IPS DF 4.7 (cell line): ENCODE results near the gene PDGFA.

Experiments
- DNase-seq: peaks from one replicate; pipeline ENCODE4 v3.0.0-alpha.2; 2013; ENCODE audit warnings: low spot score; ENCODE audit errors: extremely low read depth

PDGFA gene

GRCh38 chr7:474605-475424 is 44.8 kb downstream of the PDGFA start:
- no peak for DNase-seq

DNA sequence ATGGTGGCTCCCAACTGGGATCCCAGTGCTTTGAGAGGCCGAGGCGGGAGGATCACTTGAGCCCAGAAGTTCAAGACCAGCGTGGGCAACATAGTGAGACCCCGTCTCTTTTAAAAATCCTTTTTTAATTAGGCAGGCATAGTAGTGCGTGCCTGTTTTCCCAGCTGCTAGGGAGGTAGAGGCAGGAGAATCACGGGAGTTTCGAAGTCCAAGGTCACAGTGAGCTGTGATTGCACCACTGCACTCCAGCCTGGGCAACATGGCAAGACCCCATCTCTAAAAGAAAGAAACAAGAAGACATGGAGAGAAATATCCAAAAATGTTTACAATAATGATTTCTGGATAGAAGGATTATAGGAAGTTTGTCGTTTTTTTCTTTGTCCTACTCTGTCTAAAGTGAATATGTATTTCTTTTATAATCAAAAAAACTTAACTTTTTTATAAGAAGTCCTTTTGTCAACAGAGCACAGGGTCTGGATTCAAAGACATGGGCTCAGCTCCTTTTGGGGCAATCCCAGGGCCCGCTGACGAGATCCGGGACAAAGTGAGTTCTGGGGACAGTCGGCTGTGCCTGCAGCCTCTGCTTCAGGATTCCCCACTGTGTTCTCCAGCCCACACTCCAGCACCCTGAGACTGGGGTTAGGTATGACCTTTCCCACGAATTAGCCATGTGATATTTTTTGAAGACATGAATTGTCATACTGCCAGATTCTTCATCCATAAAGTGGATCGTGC is 45.6 kb downstream of the PDGFA start:
- DNase-seq = no peak

DNA sequence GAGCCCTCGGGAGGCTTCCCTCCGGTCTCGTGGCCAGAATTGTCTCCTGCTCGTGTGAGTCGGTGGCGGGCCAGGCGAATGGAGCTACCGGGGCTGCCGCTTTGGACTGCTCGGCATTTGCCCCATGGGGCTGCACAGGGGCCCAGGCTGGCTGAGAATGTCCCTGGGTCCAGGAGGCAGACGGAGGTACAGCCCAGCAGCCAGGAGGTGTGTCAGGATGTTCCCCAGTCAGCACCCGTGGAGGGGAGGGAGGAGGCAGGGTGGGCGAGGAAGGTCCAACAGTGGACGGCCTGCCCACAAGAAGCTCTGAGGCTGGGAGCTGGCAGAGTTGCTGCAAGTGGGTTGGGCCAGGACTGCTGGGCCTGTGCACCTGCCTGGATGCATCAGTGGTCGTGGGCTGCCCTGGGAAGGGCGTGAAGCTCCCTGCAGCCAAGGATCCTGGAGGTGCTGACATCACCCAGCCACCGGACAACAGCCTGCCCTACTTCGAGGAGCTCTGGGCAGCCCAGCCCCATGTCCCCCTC is 46.4 kb downstream of the PDGFA start:
- no peak for DNase-seq

GRCh38 chr7:472640-472957 is 47.0 kb downstream of the PDGFA start:
- no peak for DNase-seq

- DNase-seq = no peak
Observed at GRCh38 chr7:471866-472639, 47.6 kb downstream of the PDGFA start.

DNA sequence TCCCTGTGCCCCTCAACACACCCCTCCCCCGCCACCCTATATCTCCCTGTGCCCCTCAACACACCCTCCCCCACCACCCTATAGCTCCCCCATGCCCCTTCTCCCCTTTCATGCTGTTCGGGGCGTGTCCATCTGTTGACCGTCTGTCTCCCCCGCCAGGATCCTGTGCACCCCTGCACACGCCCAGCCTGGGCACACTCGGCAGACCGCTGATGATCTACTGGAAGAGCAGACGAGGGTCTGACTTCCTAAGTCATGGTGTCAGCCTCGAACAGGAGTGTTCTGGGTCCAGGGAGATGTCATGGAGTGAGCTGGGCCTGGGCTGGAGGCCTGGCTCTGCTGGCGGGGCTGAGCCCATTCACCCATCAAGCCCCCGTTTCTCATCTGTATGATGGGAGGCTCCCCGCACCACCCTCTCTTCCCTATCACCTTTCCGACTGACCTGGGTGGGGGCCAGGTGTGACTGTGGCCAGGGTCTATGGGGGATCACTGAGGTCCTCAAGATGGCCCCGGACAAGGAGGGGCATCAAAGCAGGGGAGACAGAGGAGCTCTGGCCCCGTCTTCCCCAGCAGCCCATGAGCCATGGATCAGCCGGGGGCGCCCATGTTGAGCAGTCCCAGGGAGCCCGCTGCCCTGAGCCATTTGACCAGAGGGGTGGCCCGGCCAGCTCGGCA is 48.3 kb downstream of the PDGFA start:
- no peak for DNase-seq

- no peak for DNase-seq
Observed at GRCh38 chr7:469563-469961, 50.1 kb downstream of the PDGFA start.

DNA sequence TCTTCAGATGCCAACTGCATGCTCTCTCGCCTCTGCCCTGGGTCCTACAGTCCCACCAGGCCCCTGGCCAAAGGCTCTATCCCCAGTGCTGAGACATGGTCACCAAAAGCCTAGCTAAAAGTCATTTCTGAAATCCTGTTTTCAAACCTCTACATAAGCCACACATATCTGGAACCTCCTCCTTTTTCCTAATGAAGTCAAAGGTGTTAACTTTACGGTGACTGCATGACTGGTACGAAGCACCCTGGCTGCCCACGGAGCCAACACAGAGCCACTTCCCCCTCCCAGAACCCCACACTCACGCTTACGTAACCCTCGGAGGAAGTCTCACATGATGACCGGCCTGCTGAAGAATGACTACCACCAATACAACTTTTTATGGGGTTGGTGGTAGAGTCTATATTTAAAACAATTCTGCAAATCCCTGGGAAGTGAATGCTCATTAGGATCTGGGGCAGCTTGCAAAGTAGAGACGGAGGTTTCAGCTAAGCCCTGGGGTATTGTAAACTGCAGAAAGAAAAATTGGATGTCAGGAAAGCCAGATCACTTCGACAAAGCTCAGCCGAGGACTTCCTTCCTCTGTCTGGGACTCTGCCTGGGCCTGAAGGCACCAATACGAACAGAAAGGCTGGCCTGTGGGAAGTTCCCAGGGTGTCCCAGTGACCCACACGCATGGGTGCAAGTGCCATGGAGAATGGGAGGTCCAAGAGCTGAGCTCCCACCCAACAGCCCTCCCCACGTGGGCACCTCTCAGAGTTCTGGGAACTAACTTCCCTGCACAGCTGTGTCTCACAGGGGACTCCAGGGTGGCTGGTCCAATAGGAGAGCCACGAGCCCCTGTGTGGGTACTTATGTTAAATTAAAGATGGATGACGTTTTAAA is 50.7 kb downstream of the PDGFA start:
- DNase-seq = no peak

DNA sequence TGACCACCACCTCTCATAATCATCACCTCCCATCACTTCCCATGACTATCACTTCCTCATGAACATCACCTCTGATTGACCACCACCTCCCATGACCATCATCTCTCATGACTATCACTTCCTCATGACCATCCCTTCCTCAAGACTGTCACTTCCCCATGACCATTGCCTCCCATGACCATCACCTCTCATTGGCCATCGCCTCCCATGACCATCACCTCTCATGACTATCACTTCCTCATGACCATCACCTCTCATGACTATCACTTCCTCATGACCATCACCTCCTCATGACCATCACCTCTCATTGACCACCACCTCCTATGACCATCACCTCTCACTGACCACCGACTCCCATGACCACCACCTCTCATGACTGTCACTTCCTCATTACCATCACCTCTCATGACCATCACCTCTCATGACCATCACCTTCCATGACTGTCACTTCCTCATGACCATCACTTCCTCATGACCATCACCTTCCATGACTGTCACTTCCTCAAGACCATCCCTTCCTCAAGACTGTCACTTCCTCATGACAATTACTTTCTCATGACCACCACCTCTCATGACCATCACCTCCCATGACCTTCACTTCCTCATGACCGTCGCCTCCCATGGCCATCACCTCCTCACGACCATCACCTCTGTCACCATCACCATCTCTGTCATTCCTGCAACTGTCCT is 51.6 kb downstream of the PDGFA start:
- DNase-seq = no peak

DNA sequence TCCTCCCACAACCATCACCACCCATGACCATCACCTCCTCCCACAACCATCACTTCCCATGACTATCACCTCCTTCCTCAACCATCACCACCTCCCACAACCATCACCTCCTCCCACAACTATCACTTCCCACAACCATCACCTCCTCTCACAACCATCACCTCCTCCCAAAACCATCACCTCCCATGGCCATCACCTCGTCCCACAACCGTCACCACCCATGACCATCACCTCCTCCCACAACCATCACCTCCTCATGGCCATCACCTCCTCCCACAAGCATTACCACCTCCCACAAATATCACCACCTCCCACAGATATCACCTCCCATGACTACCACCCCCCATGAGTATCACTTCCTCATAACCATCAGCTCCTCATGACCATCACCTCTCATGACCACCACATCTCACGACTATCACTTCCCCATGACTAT is 52.2 kb downstream of the PDGFA start:
- no peak for DNase-seq

- DNase-seq = no peak
Observed at GRCh38 chr7:466465-467191, 53.0 kb downstream of the PDGFA start.

DNA sequence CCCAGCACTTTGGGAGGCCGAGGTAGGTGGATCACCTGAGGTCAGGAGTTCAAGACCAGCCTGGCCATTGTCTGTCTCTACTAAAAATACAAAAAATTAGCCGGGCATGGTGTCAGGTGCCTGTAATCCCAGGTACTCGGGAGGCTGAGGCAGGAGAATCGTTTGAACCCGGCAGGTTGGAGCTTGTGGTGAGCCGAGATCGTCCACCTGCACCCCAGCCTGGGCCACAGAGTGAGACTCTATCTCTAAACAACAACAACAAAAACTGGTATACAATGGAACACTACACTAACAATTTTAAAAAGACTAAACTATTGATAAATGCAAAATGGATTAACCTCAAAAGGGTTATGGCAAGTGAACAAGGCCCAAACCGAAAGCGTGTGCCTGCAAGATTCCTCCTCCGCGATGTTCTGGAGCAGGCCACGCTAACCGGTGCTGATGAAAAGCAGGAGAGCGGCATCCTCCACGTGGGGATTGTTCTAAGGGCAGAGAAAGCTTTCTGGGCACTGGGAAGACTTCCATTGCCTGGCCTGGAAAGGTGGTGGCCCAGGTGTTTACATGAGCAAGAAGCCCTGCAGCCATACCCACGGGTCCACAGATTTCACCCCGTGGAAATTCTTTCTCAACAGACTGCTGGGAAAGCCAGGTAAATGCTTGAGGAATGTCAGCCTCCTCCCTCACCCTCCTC is 53.8 kb downstream of the PDGFA start:
- no peak for DNase-seq

GRCh38 chr7:464454-465401 is 54.9 kb downstream of the PDGFA start:
- DNase-seq = no peak

GRCh38 chr7:463817-464453 is 55.7 kb downstream of the PDGFA start:
- no peak for DNase-seq

DNA sequence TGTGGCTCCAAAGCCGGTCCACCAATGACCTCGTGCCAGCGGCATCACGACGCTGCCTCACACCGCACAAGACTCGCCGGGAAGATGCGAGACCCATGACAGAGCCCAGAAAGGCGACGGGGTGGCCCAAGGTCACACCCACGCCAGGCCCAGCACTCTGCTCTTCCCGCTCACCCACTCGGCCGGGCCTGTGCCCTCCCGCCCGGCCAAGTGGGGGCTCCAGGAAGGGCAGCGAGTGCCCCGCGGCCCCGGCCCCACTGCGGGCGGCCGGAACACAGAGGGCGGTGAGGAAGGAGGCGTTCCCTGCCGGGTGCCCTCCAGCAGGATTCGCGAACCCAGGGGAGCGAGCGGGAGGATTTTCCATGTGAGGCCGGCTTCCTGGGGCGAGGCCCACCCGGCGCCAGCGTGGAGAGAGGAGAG is 56.3 kb downstream of the PDGFA start:
- DNase-seq = no peak

DNA sequence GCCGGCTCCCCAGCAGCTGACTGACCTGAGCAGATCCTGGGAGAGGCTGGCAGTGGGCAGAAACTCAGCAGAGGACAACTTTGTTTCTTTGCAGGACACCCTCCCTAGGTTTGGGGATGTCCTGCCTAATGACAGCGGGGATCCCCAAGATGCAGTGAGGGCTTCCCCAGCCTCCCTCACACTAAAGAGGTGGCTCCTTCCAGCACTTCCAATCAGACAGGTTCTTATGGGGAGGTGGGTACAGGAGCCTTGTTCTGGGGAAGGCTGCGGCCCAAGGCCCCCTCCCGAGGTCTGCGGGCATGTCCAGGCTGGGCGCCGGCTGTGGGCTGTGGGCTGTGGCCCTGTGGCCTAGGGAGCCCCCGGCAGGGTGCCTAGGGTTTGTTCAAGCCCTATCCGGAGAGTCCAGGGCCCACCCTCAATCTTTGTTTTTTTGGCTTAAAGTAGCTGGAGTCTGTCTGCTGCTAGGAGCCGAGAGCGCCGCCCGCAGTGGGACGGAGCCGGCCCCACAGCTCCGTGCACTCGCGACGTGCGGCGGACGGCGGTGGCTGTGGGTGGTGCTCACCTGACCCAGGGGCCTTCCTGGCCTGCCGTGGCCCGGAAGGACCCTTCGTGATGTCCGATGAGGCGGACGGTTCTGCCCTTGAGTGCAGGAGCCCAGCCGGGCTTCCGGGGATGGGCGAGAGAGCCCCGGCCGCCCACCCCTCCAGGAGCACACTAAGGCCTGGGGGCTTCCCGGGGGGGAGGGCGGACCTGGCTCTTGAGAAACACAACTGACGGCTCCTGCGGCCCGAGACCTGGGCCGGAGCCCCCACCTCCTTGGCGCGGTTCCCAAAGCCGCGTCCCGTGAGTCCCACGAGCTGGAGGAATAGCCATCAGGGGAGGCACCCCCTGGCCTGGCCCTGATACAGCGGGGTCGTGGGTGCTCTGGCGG is 57.2 kb downstream of the PDGFA start:
- no peak for DNase-seq
